CD14-positive monocyte (primary cell): ENCODE measurements around the gene RPS6KL1. TPM values are rescaled to one million over a fixed set of nuclear protein-coding genes. Genes with fewer than 3 reads are reported as not detected.
A peak's percentile ranks its signal among the peaks of the same experiment; 100 is the strongest.

Source experiments
- DNase-seq, 3 donors: peaks; one replicate each; pipeline ENCODE4 v3.0.0-alpha.2; 2011 to 2022
- H2AFZ ChIP-seq: 2 replicates; pipeline ENCODE4 v1.6.0; 2012; ENCODE audit warnings: mild to moderate bottlenecking, low read depth, low read length, inconsistent platforms; ENCODE audit not compliant: insufficient read depth, poor library complexity, severe bottlenecking
- H3K27ac ChIP-seq, 2 donors: 1 replicate in 1 of 2; 2 replicates in 1 of 2; pipeline ENCODE4 v1.5.1; 2012 to 2013; ENCODE audit warnings: low read length in 2 of 2, control low read depth in 1 of 2, inconsistent platforms in 1 of 2, low read depth in 1 of 2, mild to moderate bottlenecking in 1 of 2
- H3K27me3 ChIP-seq, 2 donors: one replicate each; pipeline versions ENCODE4 v1.6.0 to v1.6.1; 2011 to 2013; ENCODE audit warnings: low read length in 2 of 2; ENCODE audit not compliant: control insufficient read depth in 2 of 2, insufficient read depth in 2 of 2
- H3K36me3 ChIP-seq, 2 donors: replicated peaks in 1 of 2; 1 replicate in 1 of 2; 2 replicates in 1 of 2; pipeline versions ENCODE4 v1.5.1 to v1.6.1; 2012 to 2013; ENCODE audit warnings: low read length in 2 of 2, control low read depth in 1 of 2, inconsistent platforms in 1 of 2, mild to moderate bottlenecking in 1 of 2; ENCODE audit not compliant: insufficient read depth in 2 of 2, control insufficient read depth in 1 of 2
- H3K4me1 ChIP-seq, 2 donors: 1 replicate in 1 of 2; 2 replicates in 1 of 2; pipeline versions ENCODE4 v1.5.1 to v1.6.1; 2012 to 2013; ENCODE audit warnings: low read length in 2 of 2, control low read depth in 1 of 2, inconsistent platforms in 1 of 2, mild to moderate bottlenecking in 1 of 2, moderate library complexity in 1 of 2; ENCODE audit not compliant: insufficient read depth in 2 of 2, control insufficient read depth in 1 of 2
- H3K4me2 ChIP-seq: replicated peaks from 2 replicates; pipeline ENCODE3; 2012; ENCODE audit warnings: low read length, moderate library complexity, mild to moderate bottlenecking; ENCODE audit not compliant: poor library complexity, severe bottlenecking; ENCODE audit errors: extremely low read depth
- H3K4me3 ChIP-seq, 3 experiments: fragments of 200-600 bp in 1 of 3; sonication (generic) in 1 of 3; replicated peaks in 1 of 3; 1 replicate in 2 of 3; 2 replicates in 1 of 3; pipeline ENCODE4 v1.5.1; 2011 to 2013; ENCODE audit warnings: low read length in 3 of 3, mild to moderate bottlenecking in 3 of 3, control low read depth in 2 of 3, low read depth in 2 of 3, inconsistent platforms in 1 of 3, moderate library complexity in 1 of 3
- H3K79me2 ChIP-seq: 2 replicates; pipeline ENCODE4 v1.6.0; 2012; ENCODE audit warnings: mild to moderate bottlenecking, control low read depth, inconsistent platforms, low read length, moderate library complexity; ENCODE audit not compliant: insufficient read depth
- H3K9ac ChIP-seq: 2 replicates; pipeline ENCODE4 v1.6.0; 2017; ENCODE audit warnings: low read length, mild to moderate bottlenecking; ENCODE audit not compliant: insufficient read depth, poor library complexity, severe bottlenecking
- H3K9me3 ChIP-seq, 2 donors: replicated peaks in 1 of 2; 1 replicate in 1 of 2; 2 replicates in 1 of 2; pipeline versions ENCODE4 v1.5.1 to v1.6.1; 2012 to 2013; ENCODE audit warnings: low read length in 2 of 2, control low read depth in 1 of 2; ENCODE audit not compliant: control insufficient read depth in 1 of 2, insufficient read depth in 1 of 2
- H4K20me1 ChIP-seq: 2 replicates; pipeline ENCODE4 v1.6.0; 2012; ENCODE audit warnings: mild to moderate bottlenecking, low read length, control low read depth, moderate library complexity; ENCODE audit not compliant: insufficient read depth
- H3K27ac Mint-ChIP-seq, 7 donors: one replicate each; pipeline ENCODE4 v1.8.0; 2020; ENCODE audit warnings: mild to moderate bottlenecking in 7 of 7, mixed read lengths in 7 of 7, moderate library complexity in 6 of 7, inconsistent platforms in 2 of 7
- H3K27me3 Mint-ChIP-seq, 3 donors: one replicate each; pipeline ENCODE4 v1.8.0; 2021 to 2022; ENCODE audit warnings: low read depth in 3 of 3, mild to moderate bottlenecking in 3 of 3, mixed read lengths in 3 of 3, moderate library complexity in 3 of 3, inconsistent platforms in 1 of 3
- H3K36me3 Mint-ChIP-seq, 2 donors: one replicate each; pipeline ENCODE4 v1.8.0; 2020; ENCODE audit warnings: mixed read lengths in 2 of 2, inconsistent platforms in 1 of 2, mild to moderate bottlenecking in 1 of 2
- H3K4me1 Mint-ChIP-seq: one replicate; pipeline ENCODE4 v1.8.0; 2020; ENCODE audit warnings: mild to moderate bottlenecking, mixed read lengths
- H3K4me3 Mint-ChIP-seq, 2 donors: one replicate each; pipeline ENCODE4 v1.8.0; 2020; ENCODE audit warnings: mild to moderate bottlenecking in 2 of 2, mixed read lengths in 2 of 2, moderate library complexity in 1 of 2
- H3K9me3 Mint-ChIP-seq, 7 donors: one replicate each; pipeline ENCODE4 v1.8.0; 2020 to 2022; ENCODE audit warnings: mixed read lengths in 7 of 7, mild to moderate bottlenecking in 6 of 7, moderate library complexity in 6 of 7, inconsistent platforms in 2 of 7
- CTCF ChIP-seq: fragments of 200-600 bp; IDR thresholded peaks from one replicate; pipeline ENCODE4 v1.8.0; 2022; ENCODE audit warnings: antibody characterized with exemption, mild to moderate bottlenecking
- WGBS: methylation state at CpG from one replicate; pipeline ENCODE4 v1.1.5; 2013; ENCODE audit warnings: missing lambda C conversion rate; ENCODE audit not compliant: insufficient coverage; 5-methylcytosine and 5-hydroxymethylcytosine counted together
- intact Hi-C, 2 donors: fragments of 100-400 bp; cut with micrococcal nuclease; formaldehyde crosslinking; loops; one replicate each; pipeline versions ENCODE4 v1.15.0 to v1.15.1; 2023
- polyA plus RNA-seq, 3 donors: library from polyadenylated mRNA; depleted of rRNA in 1 of 3; unstranded in 2 of 3; stranded (reverse) in 1 of 3; fragments of 300-500 nt in 2 of 3; fragments of >200 nt in 1 of 3; fragmentation: Illumina TruSeq in 2 of 3; gene quantifications; 1 replicate in 2 of 3; 2 replicates in 1 of 3; pipeline ENCODE4 v1.2.3, GENCODE V29; 2012 to 2021

RPS6KL1 gene
- polyA plus RNA-seq, 3 donors, result 0.13 TPM; not detected in 2

GRCh38 chr14:74956027-74956279, 32.9 kb upstream of the RPS6KL1 start:
- peaks cover 11 to 36% (median 20%) of the 10 kb centered on the region in 3 donors for H3K27me3 Mint-ChIP-seq
- 80% methylated on average over 1 of the region's 9 CpGs for WGBS
- intact Hi-C loops, result no loop called here
- Histone ChIP-seq H3K27me3 (peaks cover 3 to 23% of the 10 kb centered on the region in 2 donors), H3K4me2 (peak overlapping the region; percentile 80), H3K4me3 (peak overlapping the region in 1 of 3 experiments; percentile 73), H4K20me1 (no peaks in the 10 kb centered on the region), H3K9me3 (no peaks in the 10 kb centered on the region), H3K27ac (no peak overlapping the region), H3K36me3 (no peaks in the 10 kb centered on the region), H3K4me1 (peaks cover 9 to 19% of the 10 kb centered on the region in 2 donors), H3K9ac (peak overlapping the region; percentile 35), H3K79me2 (no peaks in the 10 kb centered on the region), H2AFZ (peak overlapping the region; percentile 91)
- peak overlapping the region in 1 of 2 donors; percentile 78 for H3K4me3 Mint-ChIP-seq
- H3K36me3 Mint-ChIP-seq, result no peaks in the 10 kb centered on the region
- TF ChIP-seq CTCF, result no peak
- no peak for DNase-seq
- peaks cover 11% of the 10 kb centered on the region for H3K4me1 Mint-ChIP-seq
- H3K27ac Mint-ChIP-seq, result no peak overlapping the region
- peaks cover 0 to 3% (median 0%) of the 10 kb centered on the region in 7 donors for H3K9me3 Mint-ChIP-seq

GRCh38 chr14:74955229-74956026, 32.4 kb upstream of the RPS6KL1 start, which contains the start of gene PGF:
TSS of gene PGF (minus strand) at chr14:74955597. CDS start at chr14:74955242, 355 bp downstream.
- Histone ChIP-seq H3K4me2 (peak within 1 kb of the TSS; percentile 80), H2AFZ (peak within 1 kb of the TSS; percentile 91), H3K9ac (peak within 1 kb of the TSS; percentile 46), H4K20me1 (no peaks in the 10 kb centered on the region), H3K4me1 (peaks cover 9 to 19% of the 10 kb centered on the region in 2 donors), H3K27ac (no peak within 1 kb of the TSS), H3K36me3 (no peaks in the 10 kb centered on the region), H3K4me3 (peak within 1 kb of the TSS; percentile 10 to 73 (median 19)), H3K9me3 (no peaks in the 10 kb centered on the region), H3K27me3 (peaks cover 3 to 23% of the 10 kb centered on the region in 2 donors), H3K79me2 (no peaks in the 10 kb centered on the region)
- Mint-ChIP-seq H3K4me1 (peaks cover 11% of the 10 kb centered on the region), H3K9me3 (peaks cover 0 to 3% (median 0%) of the 10 kb centered on the region in 7 donors), H3K27me3 (peaks cover 11 to 36% (median 20%) of the 10 kb centered on the region in 3 donors), H3K4me3 (peak within 1 kb of the TSS; percentile 56 to 79), H3K36me3 (no peaks in the 10 kb centered on the region), H3K27ac (peak within 1 kb of the TSS in 1 of 7 donors; percentile 0)
- TF ChIP-seq CTCF, result no peak
- WGBS, result 7% methylated on average over 72 of the region's 73 CpGs
- DNase-seq, result peak; percentile 45 to 63 (median 53)
- intact Hi-C loops, result no loop called here
